CD14-positive monocyte (primary cell): Measurements from ENCODE around the gene ITIH3. TPM values are rescaled to one million over a fixed set of nuclear protein-coding genes. Genes with fewer than 3 reads are reported as not detected.

Source experiments
- DNase-seq, 3 donors: peaks; one replicate each; pipeline ENCODE4 v3.0.0-alpha.2; 2011 to 2022
- H2AFZ ChIP-seq: 2 replicates; pipeline ENCODE4 v1.6.0; 2012; ENCODE audit warnings: mild to moderate bottlenecking, low read depth, low read length, inconsistent platforms; ENCODE audit not compliant: insufficient read depth, poor library complexity, severe bottlenecking
- H3K27ac ChIP-seq, 2 donors: 1 replicate in 1 of 2; 2 replicates in 1 of 2; pipeline ENCODE4 v1.5.1; 2012 to 2013; ENCODE audit warnings: low read length in 2 of 2, control low read depth in 1 of 2, inconsistent platforms in 1 of 2, low read depth in 1 of 2, mild to moderate bottlenecking in 1 of 2
- H3K27me3 ChIP-seq, 2 donors: one replicate each; pipeline versions ENCODE4 v1.6.0 to v1.6.1; 2011 to 2013; ENCODE audit warnings: low read length in 2 of 2; ENCODE audit not compliant: control insufficient read depth in 2 of 2, insufficient read depth in 2 of 2
- H3K36me3 ChIP-seq, 2 donors: replicated peaks in 1 of 2; 1 replicate in 1 of 2; 2 replicates in 1 of 2; pipeline versions ENCODE4 v1.5.1 to v1.6.1; 2012 to 2013; ENCODE audit warnings: low read length in 2 of 2, control low read depth in 1 of 2, inconsistent platforms in 1 of 2, mild to moderate bottlenecking in 1 of 2; ENCODE audit not compliant: insufficient read depth in 2 of 2, control insufficient read depth in 1 of 2
- H3K4me1 ChIP-seq, 2 donors: 1 replicate in 1 of 2; 2 replicates in 1 of 2; pipeline versions ENCODE4 v1.5.1 to v1.6.1; 2012 to 2013; ENCODE audit warnings: low read length in 2 of 2, control low read depth in 1 of 2, inconsistent platforms in 1 of 2, mild to moderate bottlenecking in 1 of 2, moderate library complexity in 1 of 2; ENCODE audit not compliant: insufficient read depth in 2 of 2, control insufficient read depth in 1 of 2
- H3K4me2 ChIP-seq: replicated peaks from 2 replicates; pipeline ENCODE3; 2012; ENCODE audit warnings: low read length, moderate library complexity, mild to moderate bottlenecking; ENCODE audit not compliant: poor library complexity, severe bottlenecking; ENCODE audit errors: extremely low read depth
- H3K4me3 ChIP-seq, 3 experiments: fragments of 200-600 bp in 1 of 3; sonication (generic) in 1 of 3; replicated peaks in 1 of 3; 1 replicate in 2 of 3; 2 replicates in 1 of 3; pipeline ENCODE4 v1.5.1; 2011 to 2013; ENCODE audit warnings: low read length in 3 of 3, mild to moderate bottlenecking in 3 of 3, control low read depth in 2 of 3, low read depth in 2 of 3, inconsistent platforms in 1 of 3, moderate library complexity in 1 of 3
- H3K79me2 ChIP-seq: 2 replicates; pipeline ENCODE4 v1.6.0; 2012; ENCODE audit warnings: mild to moderate bottlenecking, control low read depth, inconsistent platforms, low read length, moderate library complexity; ENCODE audit not compliant: insufficient read depth
- H3K9ac ChIP-seq: 2 replicates; pipeline ENCODE4 v1.6.0; 2017; ENCODE audit warnings: low read length, mild to moderate bottlenecking; ENCODE audit not compliant: insufficient read depth, poor library complexity, severe bottlenecking
- H3K9me3 ChIP-seq, 2 donors: replicated peaks in 1 of 2; 1 replicate in 1 of 2; 2 replicates in 1 of 2; pipeline versions ENCODE4 v1.5.1 to v1.6.1; 2012 to 2013; ENCODE audit warnings: low read length in 2 of 2, control low read depth in 1 of 2; ENCODE audit not compliant: control insufficient read depth in 1 of 2, insufficient read depth in 1 of 2
- H4K20me1 ChIP-seq: 2 replicates; pipeline ENCODE4 v1.6.0; 2012; ENCODE audit warnings: mild to moderate bottlenecking, low read length, control low read depth, moderate library complexity; ENCODE audit not compliant: insufficient read depth
- H3K27ac Mint-ChIP-seq, 7 donors: one replicate each; pipeline ENCODE4 v1.8.0; 2020; ENCODE audit warnings: mild to moderate bottlenecking in 7 of 7, mixed read lengths in 7 of 7, moderate library complexity in 6 of 7, inconsistent platforms in 2 of 7
- H3K27me3 Mint-ChIP-seq, 3 donors: one replicate each; pipeline ENCODE4 v1.8.0; 2021 to 2022; ENCODE audit warnings: low read depth in 3 of 3, mild to moderate bottlenecking in 3 of 3, mixed read lengths in 3 of 3, moderate library complexity in 3 of 3, inconsistent platforms in 1 of 3
- H3K36me3 Mint-ChIP-seq, 2 donors: one replicate each; pipeline ENCODE4 v1.8.0; 2020; ENCODE audit warnings: mixed read lengths in 2 of 2, inconsistent platforms in 1 of 2, mild to moderate bottlenecking in 1 of 2
- H3K4me1 Mint-ChIP-seq: one replicate; pipeline ENCODE4 v1.8.0; 2020; ENCODE audit warnings: mild to moderate bottlenecking, mixed read lengths
- H3K4me3 Mint-ChIP-seq, 2 donors: one replicate each; pipeline ENCODE4 v1.8.0; 2020; ENCODE audit warnings: mild to moderate bottlenecking in 2 of 2, mixed read lengths in 2 of 2, moderate library complexity in 1 of 2
- H3K9me3 Mint-ChIP-seq, 7 donors: one replicate each; pipeline ENCODE4 v1.8.0; 2020 to 2022; ENCODE audit warnings: mixed read lengths in 7 of 7, mild to moderate bottlenecking in 6 of 7, moderate library complexity in 6 of 7, inconsistent platforms in 2 of 7
- CTCF ChIP-seq: fragments of 200-600 bp; IDR thresholded peaks from one replicate; pipeline ENCODE4 v1.8.0; 2022; ENCODE audit warnings: antibody characterized with exemption, mild to moderate bottlenecking
- WGBS: methylation state at CpG from one replicate; pipeline ENCODE4 v1.1.5; 2013; ENCODE audit warnings: missing lambda C conversion rate; ENCODE audit not compliant: insufficient coverage; 5-methylcytosine and 5-hydroxymethylcytosine counted together
- intact Hi-C, 2 donors: fragments of 100-400 bp; cut with micrococcal nuclease; formaldehyde crosslinking; loops; one replicate each; pipeline versions ENCODE4 v1.15.0 to v1.15.1; 2023
- polyA plus RNA-seq, 3 donors: library from polyadenylated mRNA; depleted of rRNA in 1 of 3; unstranded in 2 of 3; stranded (reverse) in 1 of 3; fragments of 300-500 nt in 2 of 3; fragments of >200 nt in 1 of 3; fragmentation: Illumina TruSeq in 2 of 3; gene quantifications; 1 replicate in 2 of 3; 2 replicates in 1 of 3; pipeline ENCODE4 v1.2.3, GENCODE V29; 2012 to 2021

The ITIH3 gene
- polyA plus RNA-seq, 3 donors: 0.07 TPM; not detected in 2

- intact Hi-C loops: loop anchor here in 1 of 2 donors (10.0 kb wide), 1 partner anchor 229 kb away; no protein-coding TSS in a partner anchor
Measured at GRCh38 chr3:52845691-52846431, 51.3 kb downstream of the ITIH3 start.

More at GRCh38 chr3:52845691-52846431, 51.3 kb downstream of the ITIH3 start:
- no peaks in the 10 kb centered on the region for H3K27me3 ChIP-seq
- H3K27ac ChIP-seq: no peak overlapping the region
- DNase-seq: no peak
- Mint-ChIP-seq H3K9me3 (peaks cover 0 to 1% (median 0%) of the 10 kb centered on the region in 7 donors), H3K27ac (no peak overlapping the region), H3K27me3 (peaks cover 0 to 2% (median 0%) of the 10 kb centered on the region in 3 donors), H3K4me3 (no peak overlapping the region), H3K4me1 (peaks cover 39% of the 10 kb centered on the region), H3K36me3 (peaks cover 75 to 87% of the 10 kb centered on the region in 2 donors)
- H3K4me3 ChIP-seq: no peak overlapping the region
- no peak overlapping the region for H2AFZ ChIP-seq
- TF ChIP-seq CTCF: peak; percentile 76
- peaks cover 33 to 36% of the 10 kb centered on the region in 2 donors for H3K4me1 ChIP-seq
- no peaks in the 10 kb centered on the region for H4K20me1 ChIP-seq
- H3K79me2 ChIP-seq: no peaks in the 10 kb centered on the region
- no peak overlapping the region for H3K4me2 ChIP-seq
- no peaks in the 10 kb centered on the region for H3K9me3 ChIP-seq
- 83% methylated on average over 1 of the region's 7 CpGs for WGBS
- H3K36me3 ChIP-seq: peaks cover 59 to 82% of the 10 kb centered on the region in 2 donors
- no peak overlapping the region for H3K9ac ChIP-seq
